Breast epithelium (tissue), 4 donors: Measurements from ENCODE around the gene MLST8. TPM values are rescaled to one million over a fixed set of nuclear protein-coding genes. Genes with fewer than 3 reads are reported as not detected.

Experiments
- DNase-seq, 2 donors: peaks; one replicate each; pipeline ENCODE4 v3.0.0-alpha.2; 2019; ENCODE audit warnings: low spot score in 2 of 2
- H3K27ac ChIP-seq, 2 donors: fragments of 200-600 bp; sonication (generic) in 1 of 2; one replicate each; pipeline ENCODE4 v1.5.1; 2016 to 2019; ENCODE audit warnings: mild to moderate bottlenecking in 1 of 2
- H3K27me3 ChIP-seq, 2 donors: fragments of 200-600 bp; sonication (generic) in 1 of 2; one replicate each; pipeline versions ENCODE4 v1.5.1 to v1.6.0; 2017 to 2019; ENCODE audit warnings: control low read depth in 1 of 2, mild to moderate bottlenecking in 1 of 2
- H3K36me3 ChIP-seq: fragments of 200-600 bp; one replicate; pipeline ENCODE4 v1.5.1; 2019
- H3K4me1 ChIP-seq, 2 donors: fragments of 200-600 bp; sonication (generic); one replicate each; pipeline ENCODE4 v1.5.1; 2016 to 2019; ENCODE audit warnings: control low read depth in 1 of 2
- H3K4me3 ChIP-seq, 3 donors: fragments of 200-600 bp; sonication (generic); 1 replicate in 2 of 3; 2 replicates in 1 of 3; pipeline ENCODE4 v1.5.1; 2016 to 2019; ENCODE audit warnings: mild to moderate bottlenecking in 3 of 3, moderate library complexity in 2 of 3
- H3K9me3 ChIP-seq, 2 donors: fragments of 200-600 bp; sonication (generic) in 1 of 2; one replicate each; pipeline ENCODE4 v1.5.1; 2016 to 2019; ENCODE audit warnings: control low read depth in 1 of 2
- CTCF ChIP-seq, 3 donors: fragments of 450-650 bp; IDR thresholded peaks; one replicate each; pipeline ENCODE4 v1.5.1; 2016 to 2017; ENCODE audit warnings: antibody characterized with exemption in 3 of 3, mild to moderate bottlenecking in 3 of 3, moderate library complexity in 3 of 3
- POLR2A ChIP-seq: fragments of 450-650 bp; IDR thresholded peaks from one replicate; pipeline ENCODE4 v1.6.1; 2016; ENCODE audit warnings: antibody characterized with exemption, mild to moderate bottlenecking, moderate library complexity
- POLR2AphosphoS5 ChIP-seq, 3 donors: sonication (generic); formaldehyde crosslinking; IDR thresholded peaks; one replicate each; pipeline ENCODE4 v1.6.1; 2017; ENCODE audit warnings: antibody characterized with exemption in 3 of 3
- intact Hi-C: fragments of 100-400 bp; cut with DNase I; formaldehyde crosslinking; loops from one replicate; pipeline ENCODE4 v1.15.1; 2023; ENCODE audit warnings: low total_unique reads
- total RNA-seq, 3 donors: library from RNA; depleted of rRNA; stranded (reverse); fragments of >200 nt; gene quantifications; one replicate each; pipeline ENCODE4 v1.1.0, GENCODE V29; 2016

Gene MLST8
- total RNA-seq, 3 donors from 2014 or later, result 42.7 to 48.1 (median 46.5) TPM

GRCh38 chr16:2204416-2205103, 694 bp upstream of the MLST8 start:
- peak overlapping the region; percentile 62 to 80 (median 79) for H3K4me3 ChIP-seq
- H3K27me3 ChIP-seq, result no peaks in the 10 kb centered on the region
- no peak for DNase-seq
- H3K36me3 ChIP-seq, result no peaks in the 10 kb centered on the region
- no peak for TF ChIP-seq CTCF (IDR thresholded peaks at IDR 0.05)
- no peak for TF ChIP-seq POLR2AphosphoS5 (IDR thresholded peaks at IDR 0.05)
- no peak for TF ChIP-seq POLR2A
- H3K27ac ChIP-seq, result peak overlapping the region; percentile 91 to 99
- no peaks in the 10 kb centered on the region for H3K9me3 ChIP-seq
- H3K4me1 ChIP-seq, result peaks cover 8 to 10% of the 10 kb centered on the region in 2 donors
- intact Hi-C loops, result no loop called here

GRCh38 chr16:2205967-2206313, 686 bp downstream of the MLST8 start:
- peak overlapping the region; percentile 91 to 99 for H3K27ac ChIP-seq
- DNase-seq, result no peak
- H3K9me3 ChIP-seq, result no peaks in the 10 kb centered on the region
- H3K4me3 ChIP-seq, result peak overlapping the region; percentile 62 to 80 (median 79)
- TF ChIP-seq POLR2A (no peak), POLR2AphosphoS5 (IDR thresholded peaks at IDR 0.05) (no peak), CTCF (IDR thresholded peaks at IDR 0.05) (no peak)
- H3K36me3 ChIP-seq, result no peaks in the 10 kb centered on the region
- intact Hi-C loops, result no loop called here
- no peaks in the 10 kb centered on the region for H3K27me3 ChIP-seq
- H3K4me1 ChIP-seq, result peaks cover 8 to 10% of the 10 kb centered on the region in 2 donors

- no peak for TF ChIP-seq POLR2A
- H3K9me3 ChIP-seq, result no peaks in the 10 kb centered on the region
- intact Hi-C loops, result no loop called here
- H3K4me1 ChIP-seq, result peaks cover 8 to 10% of the 10 kb centered on the region in 2 donors
- no peak for DNase-seq
- no peaks in the 10 kb centered on the region for H3K27me3 ChIP-seq
- peak overlapping the region in 2 of 3 donors; percentile 62 to 80 for H3K4me3 ChIP-seq
- no peaks in the 10 kb centered on the region for H3K36me3 ChIP-seq
- H3K27ac ChIP-seq, result peak overlapping the region; percentile 91 to 99
These were observed 1.1 kb downstream of the MLST8 start for GRCh38 chr16:2206420-2206779.

- peak overlapping the region in 1 of 3 donors; percentile 80 for H3K4me3 ChIP-seq
- no peaks in the 10 kb centered on the region for H3K36me3 ChIP-seq
- H3K27me3 ChIP-seq, result no peaks in the 10 kb centered on the region
- H3K27ac ChIP-seq, result peak overlapping the region in 1 of 2 donors; percentile 99
- DNase-seq, result no peak
- intact Hi-C loops, result no loop called here
- TF ChIP-seq POLR2AphosphoS5 (IDR thresholded peaks at IDR 0.05) (no peak), POLR2A (no peak), CTCF (IDR thresholded peaks at IDR 0.05) (no peak)
- H3K9me3 ChIP-seq, result no peaks in the 10 kb centered on the region
- H3K4me1 ChIP-seq, result peaks cover 8 to 14% of the 10 kb centered on the region in 2 donors
These were observed 1.7 kb downstream of the MLST8 start for GRCh38 chr16:2206780-2207433.

GRCh38 chr16:2207872-2208271, 2.6 kb downstream of the MLST8 start:
- no peak overlapping the region for H3K27ac ChIP-seq
- H3K27me3 ChIP-seq, result no peaks in the 10 kb centered on the region
- intact Hi-C loops, result no loop called here
- no peak for TF ChIP-seq POLR2A
- peaks cover 12 to 24% of the 10 kb centered on the region in 2 donors for H3K4me1 ChIP-seq
- H3K4me3 ChIP-seq, result no peak overlapping the region
- H3K9me3 ChIP-seq, result no peaks in the 10 kb centered on the region
- no peak for DNase-seq
- H3K36me3 ChIP-seq, result no peaks in the 10 kb centered on the region

GRCh38 chr16:2208308-2208707, 3.1 kb downstream of the MLST8 start:
- TF ChIP-seq CTCF (IDR thresholded peaks at IDR 0.05) (no peak), POLR2AphosphoS5 (IDR thresholded peaks at IDR 0.05) (no peak), POLR2A (no peak)
- Histone ChIP-seq H3K9me3 (no peaks in the 10 kb centered on the region), H3K4me1 (peaks cover 13 to 28% of the 10 kb centered on the region in 2 donors), H3K27me3 (no peaks in the 10 kb centered on the region), H3K27ac (no peak overlapping the region), H3K4me3 (no peak overlapping the region), H3K36me3 (no peaks in the 10 kb centered on the region)
- intact Hi-C loops, result no loop called here
- DNase-seq, result no peak
